ENCODE results near the gene CRYBA4.

CRYBA4 gene

GRCh38 chr22:26621663-26622062 is at the start of gene CRYBA4:
Gene CRYBA4 (plus strand): TSS chr22:26621963. CDS start chr22:26622597, 634 bp downstream.
- TF ChIP-seq CTCF (conservative IDR thresholded peaks at IDR 0.05; ENCODE audit: low read depth, low read length): no peak

GRCh38 chr22:26573026-26573662 is 48.6 kb upstream of the CRYBA4 start:
- H3K4me3 ChIP-seq (ENCODE audit: low read length): no peak overlapping the region
- TF ChIP-seq CTCF (conservative IDR thresholded peaks at IDR 0.05; ENCODE audit: low read depth, low read length): no peak
- no peak for DNase-seq (ENCODE audit: low read depth)

More at GRCh38 chr22:26621663-26622062, at the start of gene CRYBA4:
- no peak for DNase-seq (ENCODE audit: low read depth)
- no peak within 1 kb of the TSS for H3K4me3 ChIP-seq (ENCODE audit: low read length)

- H3K4me3 ChIP-seq (ENCODE audit: low read length): no peak overlapping the region
- TF ChIP-seq CTCF (conservative IDR thresholded peaks at IDR 0.05; ENCODE audit: low read depth, low read length): no peak
- DNase-seq (ENCODE audit: low read depth): no peak
Observed at GRCh38 chr22:26574001-26574723, 47.6 kb upstream of the CRYBA4 start.

GRCh38 chr22:26576026-26576680 is 45.6 kb upstream of the CRYBA4 start:
- DNase-seq (ENCODE audit: low read depth): no peak
- TF ChIP-seq CTCF (conservative IDR thresholded peaks at IDR 0.05; ENCODE audit: low read depth, low read length): no peak
- H3K4me3 ChIP-seq (ENCODE audit: low read length): no peak overlapping the region

- DNase-seq (ENCODE audit: low read depth): no peak
- no peak overlapping the region for H3K4me3 ChIP-seq (ENCODE audit: low read length)
- no peak for TF ChIP-seq CTCF (conservative IDR thresholded peaks at IDR 0.05; ENCODE audit: low read depth, low read length)
Observed at GRCh38 chr22:26577081-26577480, 44.7 kb upstream of the CRYBA4 start.

GRCh38 chr22:26579331-26579886 is 42.4 kb upstream of the CRYBA4 start:
- no peak overlapping the region for H3K4me3 ChIP-seq (ENCODE audit: low read length)
- TF ChIP-seq CTCF (conservative IDR thresholded peaks at IDR 0.05; ENCODE audit: low read depth, low read length): no peak

More at GRCh38 chr22:26579331-26579886, 42.4 kb upstream of the CRYBA4 start:
- no peak for DNase-seq (ENCODE audit: low read depth)

Data from retinal pigment epithelial cell (primary cell).